PC-9 (cell line): ENCODE results near the gene LRRC2. TPM values are rescaled to one million over a fixed set of nuclear protein-coding genes. Genes with fewer than 3 reads are reported as not detected.
"Not testable (repeated sequence)": the region's sequence is repeated elsewhere in the genome, so short reads cannot be mapped to it uniquely, and the experiment has no call there.

Source experiments
- BruUV-seq: library from RNA; stranded (reverse); fragments of 400-500 nt; replicated peaks from 2 replicates; lab custom pipeline; 2021; lab: Mats Ljungman, UMichigan
- CTCF ChIA-PET: fragments of 300-600 bp; sonication (Branson Sonifier 250); formaldehyde crosslinking; loops from one replicate; lab custom pipeline; 2022; ENCODE audit warnings: antibody characterized with exemption; lab: Charles Lee
- POLR2A ChIA-PET: fragments of 300-600 bp; sonication (Branson Sonifier 250); formaldehyde crosslinking; loops from one replicate; lab custom pipeline; 2022; ENCODE audit warnings: antibody characterized with exemption; ENCODE audit not compliant: unreplicated experiment; lab: Charles Lee
- DNase-seq, 2 experiments: peaks; one replicate each; pipeline versions ENCODE4 v3.0.0 to v3.0.0-alpha.2; 2015 to 2022; ENCODE audit warnings: mixed read lengths in 1 of 2
- H2AFZ ChIP-seq: fragments of 200-600 bp; sonication (generic); 2 replicates; pipeline ENCODE4 v1.8.1; 2017; ENCODE audit warnings: antibody characterized with exemption
- H3F3A ChIP-seq: fragments of 200-600 bp; sonication (generic); 2 replicates; pipeline ENCODE4 v1.8.1; 2017; ENCODE audit warnings: antibody characterized with exemption, mild to moderate bottlenecking, low read depth; ENCODE audit not compliant: insufficient read depth
- H3K27ac ChIP-seq: fragments of 200-600 bp; sonication (generic); 2 replicates; pipeline ENCODE4 v1.6.1; 2016; ENCODE audit warnings: mixed run types
- H3K27me3 ChIP-seq: fragments of 200-600 bp; sonication (generic); 2 replicates; pipeline ENCODE4 v1.6.1; 2016; ENCODE audit warnings: low read depth, mixed run types; ENCODE audit not compliant: insufficient read depth
- H3K36me3 ChIP-seq: fragments of 200-600 bp; sonication (generic); 2 replicates; pipeline ENCODE4 v1.6.1; 2016; ENCODE audit warnings: low read depth, mixed run types
- H3K4me1 ChIP-seq: fragments of 200-600 bp; sonication (generic); replicated peaks from 2 replicates; pipeline ENCODE4 v1.6.1; 2016; ENCODE audit warnings: mixed run types; ENCODE audit not compliant: insufficient read depth
- H3K4me2 ChIP-seq: fragments of 200-600 bp; sonication (generic); 2 replicates; pipeline ENCODE4 v1.6.1; 2017; ENCODE audit warnings: mixed run types
- H3K4me3 ChIP-seq: fragments of 200-600 bp; sonication (generic); 2 replicates; pipeline ENCODE4 v1.6.1; 2016; ENCODE audit warnings: mixed run types
- H3K79me2 ChIP-seq: fragments of 200-600 bp; sonication (generic); 2 replicates; pipeline ENCODE4 v1.6.1; 2017; ENCODE audit warnings: low read depth, mixed run types
- H3K9me2 ChIP-seq: fragments of 200-600 bp; sonication (generic); 2 replicates; pipeline ENCODE4 v1.8.1; 2017; ENCODE audit warnings: mild to moderate bottlenecking; ENCODE audit not compliant: insufficient read depth
- H3K9me3 ChIP-seq: fragments of 200-600 bp; sonication (generic); 2 replicates; pipeline ENCODE4 v1.8.1; 2016; ENCODE audit warnings: low read depth; ENCODE audit not compliant: insufficient read depth
- H4K20me1 ChIP-seq: fragments of 200-600 bp; sonication (generic); 2 replicates; pipeline ENCODE4 v1.8.1; 2017; ENCODE audit not compliant: insufficient read depth
- EZH2 ChIP-seq: fragments of 200-600 bp; sonication (generic); IDR thresholded peaks from 2 replicates; pipeline ENCODE4 v1.8.0; 2017; ENCODE audit warnings: antibody characterized with exemption, low read depth
- intact Hi-C: fragments of 100-400 bp; cut with micrococcal nuclease; formaldehyde crosslinking; loops from one replicate; pipeline ENCODE4 v1.10.0; 2022; ENCODE audit not compliant: unreplicated experiment
- total RNA-seq: library from RNA; stranded (reverse); gene quantifications from 2 replicates; pipeline ENCODE4 v1.2.3, GENCODE V29; 2021
- TF ChIP-seq, protein P1 (sequence below): fragments of 200-600 bp; sonication (generic); conservative IDR thresholded peaks from 2 replicates; pipeline ENCODE4 v1.6.1; 2017; ENCODE audit warnings: mixed run types, antibody characterized with exemption, mild to moderate bottlenecking, moderate library complexity

Gene LRRC2
- total RNA-seq, 1 experiment from 2014 or later = 0.22 TPM

DNA sequence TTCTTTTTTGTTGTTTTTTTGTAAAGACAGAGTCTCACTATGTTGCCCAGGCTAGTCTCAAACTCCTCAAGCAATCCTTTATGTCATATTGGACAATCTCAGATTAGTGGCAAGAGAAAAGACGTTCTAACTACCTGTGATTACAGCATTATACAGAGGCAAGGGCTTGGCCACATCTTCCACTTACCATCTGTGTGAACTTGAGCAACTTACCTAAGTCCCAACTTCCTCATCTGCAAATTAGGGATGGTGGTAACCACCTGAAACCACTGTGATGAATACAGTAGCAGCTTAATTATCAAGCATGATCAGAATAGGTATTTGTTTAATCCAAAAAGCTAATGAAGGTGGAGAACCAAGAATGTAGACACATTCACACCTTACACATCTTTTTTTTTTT lies 16.1 kb downstream of the LRRC2 start:
- intact Hi-C loops = no loop called here
- ChIA-PET CTCF (no interaction called here), POLR2A (no interaction called here)
- TF ChIP-seq, protein P1, sequence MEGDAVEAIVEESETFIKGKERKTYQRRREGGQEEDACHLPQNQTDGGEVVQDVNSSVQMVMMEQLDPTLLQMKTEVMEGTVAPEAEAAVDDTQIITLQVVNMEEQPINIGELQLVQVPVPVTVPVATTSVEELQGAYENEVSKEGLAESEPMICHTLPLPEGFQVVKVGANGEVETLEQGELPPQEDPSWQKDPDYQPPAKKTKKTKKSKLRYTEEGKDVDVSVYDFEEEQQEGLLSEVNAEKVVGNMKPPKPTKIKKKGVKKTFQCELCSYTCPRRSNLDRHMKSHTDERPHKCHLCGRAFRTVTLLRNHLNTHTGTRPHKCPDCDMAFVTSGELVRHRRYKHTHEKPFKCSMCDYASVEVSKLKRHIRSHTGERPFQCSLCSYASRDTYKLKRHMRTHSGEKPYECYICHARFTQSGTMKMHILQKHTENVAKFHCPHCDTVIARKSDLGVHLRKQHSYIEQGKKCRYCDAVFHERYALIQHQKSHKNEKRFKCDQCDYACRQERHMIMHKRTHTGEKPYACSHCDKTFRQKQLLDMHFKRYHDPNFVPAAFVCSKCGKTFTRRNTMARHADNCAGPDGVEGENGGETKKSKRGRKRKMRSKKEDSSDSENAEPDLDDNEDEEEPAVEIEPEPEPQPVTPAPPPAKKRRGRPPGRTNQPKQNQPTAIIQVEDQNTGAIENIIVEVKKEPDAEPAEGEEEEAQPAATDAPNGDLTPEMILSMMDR = no peak
- TF ChIP-seq EZH2 = no peak
- no peaks in the 10 kb centered on the region for H3K79me2 ChIP-seq
- no peaks in the 10 kb centered on the region for H3K9me2 ChIP-seq
- no peaks in the 10 kb centered on the region for H3K4me1 ChIP-seq
- DNase-seq = no peak
- H3K36me3 ChIP-seq = no peaks in the 10 kb centered on the region
- no peak overlapping the region for H3K4me2 ChIP-seq
- no peak overlapping the region for H2AFZ ChIP-seq
- H3K4me3 ChIP-seq = no peak overlapping the region
- BruUV-seq = no TSS peak
- no peaks in the 10 kb centered on the region for H3K27me3 ChIP-seq
- H3K9me3 ChIP-seq = no peaks in the 10 kb centered on the region; the same call in 1 of the 2 replicates
- H4K20me1 ChIP-seq = no peaks in the 10 kb centered on the region
- no peaks in the 10 kb centered on the region for H3F3A ChIP-seq
- no peak overlapping the region for H3K27ac ChIP-seq

DNA sequence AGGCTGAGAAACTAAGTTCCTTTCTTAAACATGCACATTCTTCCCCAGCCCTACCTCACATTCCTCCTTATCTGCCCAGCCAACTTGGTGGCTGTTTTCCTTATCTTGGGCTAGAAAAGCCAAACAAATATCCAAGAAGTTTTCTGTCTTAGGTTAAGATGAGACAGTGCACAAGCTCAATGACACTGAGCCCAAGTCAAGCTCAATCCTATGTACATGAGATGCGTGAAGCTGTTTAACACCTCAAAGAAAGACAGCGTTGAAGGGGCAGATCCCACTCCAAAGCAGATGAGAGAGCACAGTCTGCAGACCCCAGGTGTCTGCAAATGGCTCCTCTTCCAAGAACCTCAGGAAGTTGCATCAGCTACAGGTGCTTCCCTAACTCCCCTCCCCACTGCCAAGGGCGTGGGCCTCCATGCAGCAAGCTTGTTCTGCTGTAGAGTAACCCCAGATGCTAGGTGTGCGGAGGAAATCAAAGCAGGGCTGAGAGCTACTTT lies 16.6 kb downstream of the LRRC2 start:
- CTCF ChIA-PET = no interaction called here
- no peaks in the 10 kb centered on the region for H4K20me1 ChIP-seq
- no peak overlapping the region for H2AFZ ChIP-seq
- H3K9me3 ChIP-seq = no peaks in the 10 kb centered on the region
- POLR2A ChIA-PET = interaction anchor here (0.6 kb wide), 1 partner anchor 122 kb away, joined by 3 read pairs; no protein-coding TSS in a partner anchor
- no peak overlapping the region for H3K4me3 ChIP-seq
- intact Hi-C loops = no loop called here
- no peaks in the 10 kb centered on the region for H3F3A ChIP-seq
- TF ChIP-seq, protein P1 = no peak
- TF ChIP-seq EZH2 = no peak
- no peaks in the 10 kb centered on the region for H3K36me3 ChIP-seq
- BruUV-seq = no TSS peak
- no peak overlapping the region for H3K4me2 ChIP-seq
- no peaks in the 10 kb centered on the region for H3K27me3 ChIP-seq
- DNase-seq = no peak
- no peak overlapping the region for H3K27ac ChIP-seq
- H3K9me2 ChIP-seq = no peaks in the 10 kb centered on the region
- no peaks in the 10 kb centered on the region for H3K79me2 ChIP-seq
- no peaks in the 10 kb centered on the region for H3K4me1 ChIP-seq

DNA sequence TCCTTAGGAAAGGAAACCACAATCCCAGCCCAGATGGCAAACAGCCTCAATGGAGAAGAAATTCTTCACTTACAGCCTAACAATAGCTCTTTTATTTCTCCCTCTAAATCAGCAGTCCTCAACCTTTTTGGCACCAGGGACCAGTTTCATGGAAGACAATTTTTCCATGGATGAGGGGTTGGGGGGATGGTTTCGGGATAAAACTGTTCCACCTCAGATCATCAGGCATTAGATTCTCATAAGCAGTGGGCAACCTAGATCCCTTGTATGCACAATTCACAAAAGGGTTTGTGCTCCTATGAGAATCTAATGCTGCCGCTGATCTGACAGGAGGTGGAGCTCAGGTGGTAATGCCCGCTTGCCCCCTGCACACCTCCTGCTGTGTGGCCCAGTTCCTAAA lies 17.5 kb downstream of the LRRC2 start:
- BruUV-seq, intact Hi-C loops, DNase-seq, H3K4me2 ChIP-seq, H2AFZ ChIP-seq, H3K27me3 ChIP-seq, H3K79me2 ChIP-seq, H3K36me3 ChIP-seq, H3K27ac ChIP-seq, H3K9me2 ChIP-seq, H3K4me1 ChIP-seq, H4K20me1 ChIP-seq, H3K9me3 ChIP-seq, CTCF ChIA-PET, H3F3A ChIP-seq, H3K4me3 ChIP-seq: not testable (repeated sequence)
- POLR2A ChIA-PET = interaction anchor here (0.6 kb wide), 2 partner anchors 10 to 123 kb away, joined by 3 read pairs; no protein-coding TSS in a partner anchor
